ENCODE measurements around the gene GAGE12G.
"Not testable (repeated sequence)": the region's sequence is repeated elsewhere in the genome, so short reads cannot be mapped to it uniquely, and the experiment has no call there.

GAGE12G gene

GRCh38 chrX:49570100-49570499, at the start of gene GAGE12G:
GAGE12G (plus strand) TSS chrX:49570400; CDS start chrX:49571555, 1,155 bp downstream.
- not testable (repeated sequence) for DNase-seq (ENCODE audit: low read depth, low spot score)

GRCh38 chrX:49531877-49532276, 38.3 kb upstream of the GAGE12G start, which contains the start of gene GAGE12C:
GAGE12C (plus strand) TSS chrX:49532177; CDS start chrX:49533332, 1,155 bp downstream.
- DNase-seq (ENCODE audit: low read depth, low spot score); H3K4me3 ChIP-seq (ENCODE audit: low read depth, low read length); in situ Hi-C loops (cut with HindIII; ENCODE audit: low sequenced_read_pairs): not testable (repeated sequence)

More at GRCh38 chrX:49570100-49570499, at the start of gene GAGE12G:
- in situ Hi-C loops (cut with HindIII; ENCODE audit: low sequenced_read_pairs); H3K4me3 ChIP-seq (ENCODE audit: low read depth, low read length): not testable (repeated sequence)

GRCh38 chrX:49541433-49541832, 28.8 kb upstream of the GAGE12G start, which contains the start of gene GAGE12D:
GAGE12D (plus strand) TSS chrX:49541733; CDS start chrX:49542888, 1,155 bp downstream.
- DNase-seq (ENCODE audit: low read depth, low spot score); in situ Hi-C loops (cut with HindIII; ENCODE audit: low sequenced_read_pairs); H3K4me3 ChIP-seq (ENCODE audit: low read depth, low read length): not testable (repeated sequence)

GRCh38 chrX:49550989-49551388, 19.2 kb upstream of the GAGE12G start, which contains the start of gene GAGE12E:
GAGE12E (plus strand) TSS chrX:49551289; CDS start chrX:49552444, 1,155 bp downstream.
- in situ Hi-C loops (cut with HindIII; ENCODE audit: low sequenced_read_pairs); DNase-seq (ENCODE audit: low read depth, low spot score); H3K4me3 ChIP-seq (ENCODE audit: low read depth, low read length): not testable (repeated sequence)

DNA sequence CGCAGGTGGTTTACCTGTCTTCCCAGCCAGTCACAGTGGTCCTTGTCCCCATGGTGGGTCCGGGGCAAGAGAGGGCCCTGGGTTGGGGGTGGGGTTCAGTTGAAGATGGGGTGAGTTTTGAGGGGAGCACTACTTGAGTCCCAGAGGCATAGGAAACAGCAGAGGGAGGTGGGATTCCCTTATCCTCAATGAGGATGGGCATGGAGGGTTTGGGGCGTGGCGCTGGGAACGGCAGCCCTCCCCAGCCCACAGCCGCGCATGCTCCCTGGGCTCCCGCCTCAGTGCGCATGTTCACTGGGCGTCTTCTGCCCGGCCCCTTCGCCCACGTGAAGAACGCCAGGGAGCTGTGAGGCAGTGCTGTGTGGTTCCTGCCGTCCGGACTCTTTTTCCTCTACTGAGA, 9.7 kb upstream of the GAGE12G start, which contains the start of gene GAGE12F:
Gene GAGE12F (plus strand): TSS at position 301 of the 400 bp plus-strand sequence. CDS start 1,155 bp downstream, outside the sequence.
- H3K4me3 ChIP-seq (ENCODE audit: low read depth, low read length); DNase-seq (ENCODE audit: low read depth, low spot score); in situ Hi-C loops (cut with HindIII; ENCODE audit: low sequenced_read_pairs): not testable (repeated sequence)

DNA sequence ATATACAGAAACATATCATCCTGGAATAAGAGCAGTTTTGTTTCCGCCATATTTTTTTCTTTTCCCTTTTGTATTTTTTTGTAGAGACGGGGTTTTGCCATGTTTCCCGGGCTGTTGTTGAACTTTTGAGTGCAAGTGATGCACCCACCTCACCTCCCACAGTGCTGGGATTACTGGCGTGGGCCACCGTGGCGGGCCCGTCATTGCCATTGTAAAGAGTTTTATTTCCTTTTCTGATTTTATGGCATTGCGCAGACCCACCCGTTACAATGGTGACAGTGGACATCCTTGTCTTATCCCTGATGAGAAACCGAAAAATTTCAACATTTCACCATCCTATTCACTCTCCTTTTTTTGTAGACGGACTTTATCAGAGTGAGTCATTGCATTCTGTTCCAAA, 1.5 kb upstream of the GAGE12G start:
- in situ Hi-C loops (cut with HindIII; ENCODE audit: low sequenced_read_pairs); H3K4me3 ChIP-seq (ENCODE audit: low read depth, low read length); DNase-seq (ENCODE audit: low read depth, low spot score): not testable (repeated sequence)

DNA sequence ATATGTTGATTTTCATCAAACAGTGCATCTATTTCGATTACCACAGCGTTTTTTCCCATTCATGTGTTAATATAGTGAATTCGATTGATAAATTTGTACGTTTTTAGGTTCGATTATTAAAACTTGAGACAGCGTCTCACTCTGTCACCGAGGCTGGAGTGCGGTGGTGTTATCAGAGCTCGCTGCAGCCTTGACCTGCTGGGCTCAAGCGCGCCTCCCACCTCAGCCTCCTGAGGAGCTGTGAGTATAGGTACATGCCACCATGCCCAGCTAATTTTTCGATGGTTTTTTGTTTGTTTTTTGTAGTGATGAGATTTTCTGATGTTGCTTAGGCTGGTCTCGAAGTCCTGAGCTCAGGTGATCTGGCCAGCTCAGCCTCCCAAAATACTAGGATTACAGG, 1.0 kb upstream of the GAGE12G start:
- DNase-seq (ENCODE audit: low read depth, low spot score); in situ Hi-C loops (cut with HindIII; ENCODE audit: low sequenced_read_pairs); H3K4me3 ChIP-seq (ENCODE audit: low read depth, low read length): not testable (repeated sequence)

DNA sequence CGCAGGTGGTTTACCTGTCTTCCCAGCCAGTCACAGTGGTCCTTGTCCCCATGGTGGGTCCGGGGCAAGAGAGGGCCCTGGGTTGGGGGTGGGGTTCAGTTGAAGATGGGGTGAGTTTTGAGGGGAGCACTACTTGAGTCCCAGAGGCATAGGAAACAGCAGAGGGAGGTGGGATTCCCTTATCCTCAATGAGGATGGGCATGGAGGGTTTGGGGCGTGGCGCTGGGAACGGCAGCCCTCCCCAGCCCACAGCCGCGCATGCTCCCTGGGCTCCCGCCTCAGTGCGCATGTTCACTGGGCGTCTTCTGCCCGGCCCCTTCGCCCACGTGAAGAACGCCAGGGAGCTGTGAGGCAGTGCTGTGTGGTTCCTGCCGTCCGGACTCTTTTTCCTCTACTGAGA, 9.4 kb downstream of the GAGE12G start, which contains the start of gene GAGE12H:
Gene GAGE12H (plus strand): TSS at position 301 of the 400 bp plus-strand sequence. CDS start 1,155 bp downstream, outside the sequence.
- in situ Hi-C loops (cut with HindIII; ENCODE audit: low sequenced_read_pairs); DNase-seq (ENCODE audit: low read depth, low spot score); H3K4me3 ChIP-seq (ENCODE audit: low read depth, low read length): not testable (repeated sequence)

- in situ Hi-C loops (cut with HindIII; ENCODE audit: low sequenced_read_pairs); H3K4me3 ChIP-seq (ENCODE audit: low read depth, low read length); DNase-seq (ENCODE audit: low read depth, low spot score): not testable (repeated sequence)
Measured at GRCh38 chrX:49589196-49589595, 19.0 kb downstream of the GAGE12G start, which contains the start of gene GAGE2A. GAGE2A (plus strand) TSS chrX:49589496; CDS start chrX:49590651, 1,155 bp downstream.

DNA sequence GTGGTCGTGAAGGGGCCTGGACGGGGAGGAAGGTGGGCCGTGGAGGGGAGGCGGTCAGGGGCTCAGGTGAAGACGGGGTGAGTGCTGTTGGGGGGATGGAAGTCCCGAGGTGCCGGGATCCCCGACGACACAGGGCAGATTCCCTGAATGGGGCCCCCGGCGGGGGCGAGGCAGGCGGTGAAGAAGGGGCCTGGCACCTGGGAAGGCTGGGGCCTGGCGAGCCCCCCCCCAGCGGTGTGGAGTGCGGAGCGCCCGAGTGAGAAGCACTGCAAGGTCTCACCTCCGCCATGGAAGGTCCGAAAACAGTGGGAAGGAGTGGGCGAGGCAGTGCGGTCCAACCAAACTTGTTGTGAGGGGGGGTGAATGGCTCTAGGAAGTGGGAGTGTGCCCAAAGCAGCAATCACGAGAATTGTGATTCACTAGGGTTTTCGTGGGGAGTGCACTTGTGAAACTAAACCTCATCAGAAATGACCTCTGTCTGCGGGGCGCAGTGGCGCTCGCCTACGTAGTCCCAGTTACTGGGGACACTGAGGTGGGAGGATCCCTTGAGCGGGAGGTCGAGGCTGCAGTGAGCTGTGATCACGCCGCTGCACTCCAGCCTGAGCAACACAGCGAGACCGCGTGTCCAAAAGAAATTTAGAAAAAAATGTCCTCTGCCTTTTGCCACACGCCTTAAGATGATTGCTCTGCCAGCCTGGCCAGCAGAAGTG, 19.7 kb downstream of the GAGE12G start:
- in situ Hi-C loops (cut with HindIII; ENCODE audit: low sequenced_read_pairs); DNase-seq (ENCODE audit: low read depth, low spot score); H3K4me3 ChIP-seq (ENCODE audit: low read depth, low read length): not testable (repeated sequence)

GRCh38 chrX:49590488-49590887, 20.3 kb downstream of the GAGE12G start:
- H3K4me3 ChIP-seq (ENCODE audit: low read depth, low read length); in situ Hi-C loops (cut with HindIII; ENCODE audit: low sequenced_read_pairs); DNase-seq (ENCODE audit: low read depth, low spot score): not testable (repeated sequence)

- DNase-seq (ENCODE audit: low read depth, low spot score); H3K4me3 ChIP-seq (ENCODE audit: low read depth, low read length); in situ Hi-C loops (cut with HindIII; ENCODE audit: low sequenced_read_pairs): not testable (repeated sequence)
Measured at GRCh38 chrX:49598720-49599119, 28.5 kb downstream of the GAGE12G start, which contains the start of gene GAGE1. GAGE1 (plus strand) TSS chrX:49599020; CDS start chrX:49600175, 1,155 bp downstream.

DNA sequence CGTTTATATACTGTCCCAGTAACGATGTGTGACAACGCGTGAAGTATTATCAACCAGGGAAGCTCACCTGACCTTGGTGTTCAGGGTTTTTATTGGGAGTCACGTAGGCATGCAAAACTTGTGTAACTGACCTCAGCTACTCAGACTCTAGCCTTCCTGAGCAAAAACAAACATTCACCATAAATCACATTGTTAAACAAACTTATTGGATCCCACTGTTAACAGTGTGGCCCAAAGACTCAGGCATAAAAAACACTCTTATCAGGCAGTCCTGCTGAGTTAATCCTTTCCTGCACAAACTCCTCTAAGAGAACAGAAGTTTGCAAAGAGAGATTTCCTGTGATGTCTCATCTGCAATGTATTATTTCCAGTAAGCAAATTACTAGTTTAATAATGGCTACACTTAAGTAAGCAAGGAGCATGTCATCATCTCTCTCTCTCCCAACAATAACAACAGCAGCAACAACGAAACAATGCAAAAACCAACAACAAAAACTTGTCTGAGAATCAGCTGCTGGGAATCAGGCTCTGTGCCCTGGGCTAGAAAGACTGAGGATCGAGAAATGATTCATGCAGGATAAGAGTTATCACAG, 40.6 kb downstream of the GAGE12G start:
- no peak overlapping the region for H3K4me3 ChIP-seq (ENCODE audit: low read depth, low read length)
- no peak for DNase-seq (ENCODE audit: low read depth, low spot score)
- TF ChIP-seq CTCF (IDR thresholded peaks at IDR 0.05; ENCODE audit: low read depth, low read length): no peak
- in situ Hi-C loops (cut with HindIII; ENCODE audit: low sequenced_read_pairs): no loop called here
